Measurements from ENCODE around the gene VWA1. TPM values are rescaled to one million over a fixed set of nuclear protein-coding genes. Genes with fewer than 3 reads are reported as not detected.

VWA1 gene
- total RNA-seq, 1 experiment from 2014 or later: 56.6 TPM

- POLR2A ChIA-PET (ENCODE audit: unreplicated experiment): no interaction called here
- Histone ChIP-seq H4K20me1 (ENCODE audit: insufficient read depth) (peaks cover 4% of the 10 kb centered on the region), H2AFZ (no peak overlapping the region), H3K79me2 (ENCODE audit: low read depth) (peaks cover 71% of the 10 kb centered on the region), H3K9me2 (ENCODE audit: insufficient read depth) (no peaks in the 10 kb centered on the region), H3K9me3 (ENCODE audit: insufficient read depth, low read depth) (no peaks in the 10 kb centered on the region), H3F3A (ENCODE audit: insufficient read depth, low read depth) (peaks cover 57% of the 10 kb centered on the region), H3K27me3 (ENCODE audit: insufficient read depth, low read depth) (no peaks in the 10 kb centered on the region), H3K4me2 (no peak overlapping the region), H3K4me1 (replicated peaks; ENCODE audit: insufficient read depth) (peaks cover 29% of the 10 kb centered on the region), H3K4me3 (no peak overlapping the region), H3K27ac (no peak overlapping the region), H3K36me3 (ENCODE audit: low read depth) (peaks cover 28% of the 10 kb centered on the region; the same call in 1 of the 2 replicates)
- intact Hi-C loops (cut with micrococcal nuclease; ENCODE audit: unreplicated experiment): no loop called here
- TF ChIP-seq EZH2 (IDR thresholded peaks at IDR 0.05; ENCODE audit: low read depth) (no peak), CTCF (conservative IDR thresholded peaks at IDR 0.05) (no peak)
- no peak for DNase-seq
- no TSS peak for BruUV-seq (replicated peaks)
- CTCF ChIA-PET: no interaction called here
These were observed 31.8 kb upstream of the VWA1 start for GRCh38 chr1:1403653-1404052.

GRCh38 chr1:1406101-1406820 lies 29.2 kb upstream of the VWA1 start:
- no TSS peak for BruUV-seq (replicated peaks)
- intact Hi-C loops (cut with micrococcal nuclease; ENCODE audit: unreplicated experiment): loop anchor here (2.0 kb wide), 2 partner anchors 27 to 35 kb away; no protein-coding TSS in a partner anchor
- DNase-seq: no peak
- H3K36me3 ChIP-seq (ENCODE audit: low read depth): peaks cover 20% of the 10 kb centered on the region; the same call in 1 of the 2 replicates
- peak overlapping the region; percentile 88 for H3K4me2 ChIP-seq
- CTCF ChIA-PET: no interaction called here
- TF ChIP-seq CTCF (conservative IDR thresholded peaks at IDR 0.05) (no peak), EZH2 (IDR thresholded peaks at IDR 0.05; ENCODE audit: low read depth) (no peak)
- H2AFZ ChIP-seq: 0 out of 2 replicates have a peak overlapping the region, but pooled peaks have one; percentile 85
- H3K4me1 ChIP-seq (replicated peaks; ENCODE audit: insufficient read depth): peaks cover 19% of the 10 kb centered on the region
- no peaks in the 10 kb centered on the region for H3K9me2 ChIP-seq (ENCODE audit: insufficient read depth)
- H3K9me3 ChIP-seq (ENCODE audit: insufficient read depth, low read depth): no peaks in the 10 kb centered on the region
- peak overlapping the region; percentile 44; the same call in 1 of the 2 replicates for H3K27ac ChIP-seq
- H3K4me3 ChIP-seq: peak overlapping the region; percentile 80
- H3K79me2 ChIP-seq (ENCODE audit: low read depth): peaks cover 59% of the 10 kb centered on the region
- peaks cover 52% of the 10 kb centered on the region for H3F3A ChIP-seq (ENCODE audit: insufficient read depth, low read depth)
- POLR2A ChIA-PET (ENCODE audit: unreplicated experiment): no interaction called here
- peaks cover 8% of the 10 kb centered on the region for H4K20me1 ChIP-seq (ENCODE audit: insufficient read depth)
- H3K27me3 ChIP-seq (ENCODE audit: insufficient read depth, low read depth): no peaks in the 10 kb centered on the region

GRCh38 chr1:1406821-1407635 lies 28.5 kb upstream of the VWA1 start, which contains the start of gene MRPL20:
Gene MRPL20 (minus strand): TSS chr1:1407293. CDS start chr1:1407217, 76 bp downstream.
- Histone ChIP-seq H3K36me3 (ENCODE audit: low read depth) (peaks cover 16% of the 10 kb centered on the region; the same call in 1 of the 2 replicates), H3K27ac (peak within 1 kb of the TSS; percentile 44), H3K9me2 (ENCODE audit: insufficient read depth) (no peaks in the 10 kb centered on the region), H3K79me2 (ENCODE audit: low read depth) (peaks cover 52% of the 10 kb centered on the region), H3K9me3 (ENCODE audit: insufficient read depth, low read depth) (no peaks in the 10 kb centered on the region), H3K4me1 (replicated peaks; ENCODE audit: insufficient read depth) (peaks cover 19% of the 10 kb centered on the region), H3K4me3 (peak within 1 kb of the TSS; percentile 80), H3K27me3 (ENCODE audit: insufficient read depth, low read depth) (no peaks in the 10 kb centered on the region), H4K20me1 (ENCODE audit: insufficient read depth) (peaks cover 8% of the 10 kb centered on the region), H2AFZ (peak within 1 kb of the TSS; percentile 85), H3K4me2 (peak within 1 kb of the TSS; percentile 88), H3F3A (ENCODE audit: insufficient read depth, low read depth) (peaks cover 45% of the 10 kb centered on the region)
- TF ChIP-seq EZH2 (IDR thresholded peaks at IDR 0.05; ENCODE audit: low read depth): no peak
- no peak for TF ChIP-seq CTCF (conservative IDR thresholded peaks at IDR 0.05)
- ChIA-PET POLR2A (ENCODE audit: unreplicated experiment) (no interaction called here), CTCF (no interaction called here)
- peak; percentile 78 to 85 for DNase-seq
- intact Hi-C loops (cut with micrococcal nuclease; ENCODE audit: unreplicated experiment): loop anchor here (2.0 kb wide), 2 partner anchors 26 to 34 kb away; no protein-coding TSS in a partner anchor
- BruUV-seq (replicated peaks): no TSS peak
